ENCODE results near the gene LRRN2. TPM values are rescaled to one million over a fixed set of nuclear protein-coding genes. Genes with fewer than 3 reads are reported as not detected.

The LRRN2 gene
- polyA plus RNA-seq, 1 of the 3 experiments (the other 2 are of a cell fraction) = not detected

DNA sequence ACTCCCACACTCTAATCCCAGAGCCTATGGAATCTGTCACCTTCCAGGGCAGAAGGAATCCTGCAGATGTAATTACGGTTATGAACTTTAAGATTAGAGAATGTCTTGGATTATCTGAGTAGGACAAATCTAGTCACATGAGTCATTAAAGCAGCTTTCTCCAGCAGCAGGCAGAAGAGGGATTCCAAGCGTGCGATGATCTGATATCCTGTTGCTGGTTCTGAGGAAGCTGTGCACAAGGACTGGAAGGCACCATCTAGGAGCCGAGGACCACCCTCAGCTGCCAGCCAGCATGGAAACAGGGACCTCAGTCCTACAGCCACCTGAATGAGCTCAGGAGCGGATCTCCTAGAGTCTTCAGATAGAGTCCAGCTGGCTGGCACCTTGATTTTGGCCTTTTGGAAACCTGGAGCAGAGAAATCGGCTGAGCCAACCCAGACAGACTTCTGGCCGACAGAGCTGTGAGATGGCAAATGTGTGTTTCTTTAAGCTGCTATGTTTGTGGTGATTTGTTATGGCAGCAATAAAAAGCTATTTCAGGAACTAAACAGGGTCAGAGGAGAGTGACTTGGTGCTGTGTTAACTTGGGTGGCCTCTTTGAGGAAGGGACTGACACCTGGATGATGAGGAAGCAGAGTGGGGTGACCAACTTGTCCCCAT is 34.5 kb downstream of the LRRN2 start:
- no peaks in the 10 kb centered on the region for H4K20me1 ChIP-seq (ENCODE audit: insufficient read depth)
- no peak for DNase-seq
- POLR2A ChIA-PET = no interaction called here
- no peaks in the 10 kb centered on the region for H3F3A ChIP-seq (replicated peaks; ENCODE audit: insufficient read depth)
- H3K27me3 ChIP-seq (ENCODE audit: insufficient read depth) = no peaks in the 10 kb centered on the region; the same call in none of the 2 replicates
- no peak overlapping the region for H3K4me2 ChIP-seq
- TF ChIP-seq SMC3 (IDR thresholded peaks at IDR 0.05; ENCODE audit: low read depth, low read length) (no peak), FOXM1 (IDR thresholded peaks at IDR 0.05; ENCODE audit: low read depth) (no peak), GABPA (IDR thresholded peaks at IDR 0.05; ENCODE audit: low read depth) (no peak), EZH2phosphoT487 (IDR thresholded peaks at IDR 0.05; ENCODE audit: borderline replicate concordance, low read depth) (no peak)
- TF ChIP-seq, protein P1, sequence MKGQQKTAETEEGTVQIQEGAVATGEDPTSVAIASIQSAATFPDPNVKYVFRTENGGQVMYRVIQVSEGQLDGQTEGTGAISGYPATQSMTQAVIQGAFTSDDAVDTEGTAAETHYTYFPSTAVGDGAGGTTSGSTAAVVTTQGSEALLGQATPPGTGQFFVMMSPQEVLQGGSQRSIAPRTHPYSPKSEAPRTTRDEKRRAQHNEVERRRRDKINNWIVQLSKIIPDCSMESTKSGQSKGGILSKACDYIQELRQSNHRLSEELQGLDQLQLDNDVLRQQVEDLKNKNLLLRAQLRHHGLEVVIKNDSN (IDR thresholded peaks at IDR 0.05; ENCODE audit: borderline replicate concordance, low read depth) = no peak
- 69% methylated on average over 7 of the region's 7 CpGs for WGBS (ENCODE audit: low lambda C conversion rate)
- H3K36me3 ChIP-seq (replicated peaks in 1 of 2; ENCODE audit: control insufficient read depth in 1 of 2, insufficient read depth in 2 of 2, low read length in 1 of 2) = no peaks in the 10 kb centered on the region
- H3K9me2 ChIP-seq = no peaks in the 10 kb centered on the region
- no peak overlapping the region for H3K4me3 ChIP-seq (ENCODE audit: low read depth in 2 of 2, low read length in 1 of 2)
- no peak overlapping the region for H3K9ac ChIP-seq
- peaks cover 0 to 5% of the 10 kb centered on the region in 2 experiments; a peak in 1 of 4 replicates for H3K4me1 ChIP-seq (ENCODE audit: control insufficient read depth in 1 of 2, insufficient read depth in 2 of 2, low read depth in 1 of 2, low read length in 1 of 2)
- no peaks in the 10 kb centered on the region for H3K9me3 ChIP-seq
- H3K79me2 ChIP-seq (ENCODE audit: insufficient read depth) = no peaks in the 10 kb centered on the region
- H3K27ac ChIP-seq (ENCODE audit: low read depth in 2 of 2, low read length in 1 of 2) = no peak overlapping the region
- CTCF ChIA-PET = interaction anchor here (1.4 to 2.1 kb wide), 4 partner anchors 11 to 141 kb away, joined by 3 to 9 read pairs (median 6); no protein-coding TSS in a partner anchor
- no peak overlapping the region for H2AFZ ChIP-seq (ENCODE audit: low read depth)

DNA sequence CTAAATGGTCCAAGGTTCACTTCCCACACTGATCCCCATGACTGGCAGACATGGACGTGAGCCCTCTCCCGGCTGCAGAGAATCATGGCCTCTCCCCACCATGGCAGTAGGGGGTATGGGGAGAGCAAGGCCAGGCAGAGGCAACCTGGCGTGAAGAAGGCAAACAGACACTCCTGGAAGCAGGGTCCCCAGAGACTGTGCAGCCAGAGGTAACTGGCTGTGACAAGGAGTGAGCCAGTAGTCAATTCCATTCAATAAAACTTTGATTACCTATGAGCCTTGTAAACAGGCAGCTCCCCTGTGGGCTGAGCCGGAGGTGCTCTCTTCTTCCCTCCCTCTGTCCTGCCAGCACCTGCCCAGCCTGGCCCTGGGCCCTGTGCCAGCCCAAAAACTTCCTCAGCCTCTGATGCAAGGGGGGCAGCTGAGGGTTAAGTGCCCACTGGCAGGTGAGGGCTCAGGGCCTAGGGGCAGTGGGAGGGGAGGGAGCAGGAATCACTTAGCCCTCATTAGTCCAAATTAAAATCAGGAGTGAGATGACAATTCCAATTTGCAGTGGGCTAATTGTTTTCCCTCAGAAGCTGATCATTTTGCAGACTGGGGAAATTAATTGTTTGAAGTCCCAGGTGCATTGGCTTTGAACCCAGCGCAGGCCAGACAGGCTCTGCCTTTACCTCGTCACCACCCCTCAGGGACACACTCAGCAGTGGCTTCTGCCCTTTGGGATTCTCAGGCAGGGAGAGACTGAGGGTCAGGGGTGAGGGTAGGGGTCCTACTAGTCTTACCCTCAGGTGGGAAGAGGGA is 35.6 kb downstream of the LRRN2 start:
- H3K9me3 ChIP-seq = no peaks in the 10 kb centered on the region
- CTCF ChIA-PET = interaction anchor here (0.7 kb wide), 1 partner anchor 292 kb away, joined by 4 read pairs; no protein-coding TSS in a partner anchor
- 60% methylated on average over 5 of the region's 6 CpGs for WGBS (ENCODE audit: low lambda C conversion rate)

More for the DNA sequence above, 35.6 kb downstream of the LRRN2 start:
- Histone ChIP-seq H3K79me2 (ENCODE audit: insufficient read depth) (no peaks in the 10 kb centered on the region), H3K9me2 (no peaks in the 10 kb centered on the region), H3F3A (replicated peaks; ENCODE audit: insufficient read depth) (no peaks in the 10 kb centered on the region), H3K4me3 (ENCODE audit: low read depth in 2 of 2, low read length in 1 of 2) (no peak overlapping the region), H4K20me1 (ENCODE audit: insufficient read depth) (no peaks in the 10 kb centered on the region), H3K27ac (ENCODE audit: low read depth in 2 of 2, low read length in 1 of 2) (no peak overlapping the region), H3K27me3 (ENCODE audit: insufficient read depth) (no peaks in the 10 kb centered on the region; the same call in none of the 2 replicates), H2AFZ (ENCODE audit: low read depth) (no peak overlapping the region), H3K36me3 (replicated peaks in 1 of 2; ENCODE audit: control insufficient read depth in 1 of 2, insufficient read depth in 2 of 2, low read length in 1 of 2) (no peaks in the 10 kb centered on the region), H3K4me2 (no peak overlapping the region), H3K9ac (no peak overlapping the region), H3K4me1 (ENCODE audit: control insufficient read depth in 1 of 2, insufficient read depth in 2 of 2, low read depth in 1 of 2, low read length in 1 of 2) (peaks cover 0 to 5% of the 10 kb centered on the region in 2 experiments; a peak in 1 of 4 replicates)
- TF ChIP-seq GATA2 (CRISPR knock-in tag; IDR thresholded peaks at IDR 0.05) (no peak), EP300 (IDR thresholded peaks at IDR 0.05; ENCODE audit: borderline replicate concordance in 1 of 2, low read depth in 1 of 2, low read length in 1 of 2) (no peak), RFX5 (IDR thresholded peaks at IDR 0.05; ENCODE audit: low read length) (no peak), SMC3 (IDR thresholded peaks at IDR 0.05; ENCODE audit: low read depth, low read length) (no peak), CHD2 (IDR thresholded peaks at IDR 0.05; ENCODE audit: low read length, partially characterized antibody) (no peak), FOXJ3 (CRISPR knock-in tag; IDR thresholded peaks at IDR 0.05) (no peak), EZH2phosphoT487 (IDR thresholded peaks at IDR 0.05; ENCODE audit: borderline replicate concordance, low read depth) (no peak), ELF1 (IDR thresholded peaks at IDR 0.05) (no peak), RAD21 (IDR thresholded peaks at IDR 0.05; ENCODE audit: low read length) (no peak), NRF1 (IDR thresholded peaks at IDR 0.05; ENCODE audit: low read depth, low read length) (no peak), GABPA (IDR thresholded peaks at IDR 0.05; ENCODE audit: low read depth) (no peak), RCOR1 (IDR thresholded peaks at IDR 0.05; ENCODE audit: low read length) (no peak), POLR2AphosphoS5 (IDR thresholded peaks at IDR 0.05; ENCODE audit: low read depth, low read length) (no peak), MEF2A (IDR thresholded peaks at IDR 0.05; ENCODE audit: borderline replicate concordance, low read depth) (no peak)
- TF ChIP-seq, protein P2, sequence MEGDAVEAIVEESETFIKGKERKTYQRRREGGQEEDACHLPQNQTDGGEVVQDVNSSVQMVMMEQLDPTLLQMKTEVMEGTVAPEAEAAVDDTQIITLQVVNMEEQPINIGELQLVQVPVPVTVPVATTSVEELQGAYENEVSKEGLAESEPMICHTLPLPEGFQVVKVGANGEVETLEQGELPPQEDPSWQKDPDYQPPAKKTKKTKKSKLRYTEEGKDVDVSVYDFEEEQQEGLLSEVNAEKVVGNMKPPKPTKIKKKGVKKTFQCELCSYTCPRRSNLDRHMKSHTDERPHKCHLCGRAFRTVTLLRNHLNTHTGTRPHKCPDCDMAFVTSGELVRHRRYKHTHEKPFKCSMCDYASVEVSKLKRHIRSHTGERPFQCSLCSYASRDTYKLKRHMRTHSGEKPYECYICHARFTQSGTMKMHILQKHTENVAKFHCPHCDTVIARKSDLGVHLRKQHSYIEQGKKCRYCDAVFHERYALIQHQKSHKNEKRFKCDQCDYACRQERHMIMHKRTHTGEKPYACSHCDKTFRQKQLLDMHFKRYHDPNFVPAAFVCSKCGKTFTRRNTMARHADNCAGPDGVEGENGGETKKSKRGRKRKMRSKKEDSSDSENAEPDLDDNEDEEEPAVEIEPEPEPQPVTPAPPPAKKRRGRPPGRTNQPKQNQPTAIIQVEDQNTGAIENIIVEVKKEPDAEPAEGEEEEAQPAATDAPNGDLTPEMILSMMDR (IDR thresholded peaks at IDR 0.05) = no peak
- TF ChIP-seq, protein P1 (IDR thresholded peaks at IDR 0.05; ENCODE audit: borderline replicate concordance, low read depth) = no peak
- POLR2A ChIA-PET = no interaction called here
- no peak for DNase-seq
